NT2/D1 (cell line): ENCODE results near the gene IL17B.
A peak's percentile ranks its signal among the peaks of the same experiment; 100 is the strongest.

Experiments
- DNase-seq: peaks from one replicate; pipeline ENCODE4 v3.0.0-alpha.2; 2011; ENCODE audit warnings: low read depth, low spot score
- H3K27me3 ChIP-seq: 2 replicates; pipeline ENCODE4 v1.6.0; 2011; ENCODE audit warnings: mild to moderate bottlenecking; ENCODE audit not compliant: insufficient read length, insufficient read depth
- H3K36me3 ChIP-seq: 2 replicates; pipeline ENCODE4 v1.6.1; 2011; ENCODE audit warnings: mild to moderate bottlenecking, low read length, mixed read lengths; ENCODE audit not compliant: insufficient read depth, insufficient read length
- H3K4me1 ChIP-seq: 2 replicates; pipeline ENCODE4 v1.5.1; 2011; ENCODE audit not compliant: insufficient read depth, insufficient read length
- H3K4me3 ChIP-seq: 2 replicates; pipeline ENCODE4 v1.5.1; 2011; ENCODE audit warnings: low read depth; ENCODE audit not compliant: insufficient read length
- H3K9ac ChIP-seq: 2 replicates; pipeline ENCODE4 v1.6.0; 2011; ENCODE audit warnings: low read depth; ENCODE audit not compliant: insufficient read length
- H3K9me3 ChIP-seq: 2 replicates; pipeline ENCODE4 v1.5.1; 2011; ENCODE audit warnings: mild to moderate bottlenecking, low read length; ENCODE audit not compliant: insufficient read depth
- SUZ12 ChIP-seq: IDR thresholded peaks from 2 replicates; pipeline ENCODE4 v1.6.1; 2011; ENCODE audit not compliant: insufficient read length, insufficient read depth; ENCODE audit errors: extremely low read depth
- YY1 ChIP-seq: IDR thresholded peaks from 2 replicates; pipeline ENCODE4 v1.6.1; 2011; ENCODE audit not compliant: insufficient read length, insufficient read depth
- ZNF274 ChIP-seq: IDR thresholded peaks from 2 replicates; pipeline ENCODE4 v1.6.1; 2011; ENCODE audit warnings: mild to moderate bottlenecking, low read depth, low read length

Gene IL17B

DNA sequence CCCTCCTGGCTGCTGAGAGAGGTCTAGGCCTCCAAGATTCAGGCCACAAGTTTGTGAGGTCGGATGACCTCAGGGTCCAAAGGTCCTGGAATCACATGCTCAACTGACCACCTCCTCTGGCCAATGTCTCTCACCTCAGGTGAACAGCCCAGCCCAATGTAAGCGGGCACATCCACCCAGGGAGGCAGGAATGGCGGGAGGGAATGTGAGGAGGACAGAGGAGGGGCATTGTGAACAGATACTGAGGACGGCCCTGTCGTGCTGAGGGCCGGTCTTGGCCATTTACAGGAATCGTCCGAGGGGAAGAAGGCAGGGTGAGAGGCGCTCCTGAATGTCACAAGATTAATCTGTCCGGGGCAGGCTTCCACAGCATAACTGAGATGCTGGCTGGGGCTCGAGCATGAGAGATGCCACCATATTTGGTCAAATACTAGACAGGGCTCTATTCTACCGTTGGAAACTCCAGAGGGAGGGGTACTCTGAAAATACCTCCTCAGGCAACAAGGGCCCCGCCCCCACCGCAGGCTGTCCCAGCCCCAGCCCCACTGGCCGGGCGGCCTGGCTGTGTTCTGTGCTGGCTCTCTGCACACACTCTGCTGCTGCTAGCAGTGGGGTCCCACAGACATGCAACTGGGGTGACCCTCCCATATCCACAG, 1.5 kb upstream of the IL17B start:
- Histone ChIP-seq H3K4me1 (peaks cover 7% of the 10 kb centered on the region), H3K4me3 (no peak overlapping the region), H3K9me3 (no peaks in the 10 kb centered on the region), H3K9ac (no peak overlapping the region), H3K27me3 (no peaks in the 10 kb centered on the region), H3K36me3 (no peaks in the 10 kb centered on the region)
- no peak for DNase-seq
- no peak for TF ChIP-seq YY1
- TF ChIP-seq ZNF274: no peak
- TF ChIP-seq SUZ12: no peak

DNA sequence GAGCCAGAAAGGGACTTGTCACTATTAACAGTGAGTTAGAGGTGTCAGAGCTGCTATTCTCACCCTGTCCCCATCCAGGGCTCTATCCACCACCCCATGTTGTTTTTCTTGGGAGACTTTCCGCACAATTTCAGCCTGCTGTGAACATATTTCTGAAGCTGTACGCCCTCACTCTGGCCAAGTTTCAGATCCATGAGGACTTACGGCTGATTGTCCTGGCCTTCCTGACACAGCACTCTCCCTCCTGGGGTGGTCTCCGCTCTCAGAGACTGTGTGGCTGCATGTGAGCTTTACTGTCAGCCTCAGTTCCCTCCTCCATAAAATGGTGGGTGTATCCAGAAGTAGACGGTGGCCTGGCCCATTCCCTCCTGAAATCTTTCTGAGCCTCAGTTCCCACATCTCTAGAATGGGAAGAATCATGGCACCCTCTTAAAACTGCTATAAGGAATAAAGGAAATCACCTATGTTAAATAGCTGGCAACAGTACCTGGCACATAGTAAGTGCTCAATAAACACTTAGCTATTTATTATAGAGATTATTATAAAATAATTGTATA, 804 bp upstream of the IL17B start:
- DNase-seq: no peak
- no peaks in the 10 kb centered on the region for H3K27me3 ChIP-seq
- H3K36me3 ChIP-seq: no peaks in the 10 kb centered on the region
- H3K4me1 ChIP-seq: peaks cover 7% of the 10 kb centered on the region
- H3K4me3 ChIP-seq: no peak overlapping the region
- TF ChIP-seq YY1 (no peak), SUZ12 (no peak), ZNF274 (no peak)
- no peaks in the 10 kb centered on the region for H3K9me3 ChIP-seq
- peak overlapping the region; percentile 42 for H3K9ac ChIP-seq

DNA sequence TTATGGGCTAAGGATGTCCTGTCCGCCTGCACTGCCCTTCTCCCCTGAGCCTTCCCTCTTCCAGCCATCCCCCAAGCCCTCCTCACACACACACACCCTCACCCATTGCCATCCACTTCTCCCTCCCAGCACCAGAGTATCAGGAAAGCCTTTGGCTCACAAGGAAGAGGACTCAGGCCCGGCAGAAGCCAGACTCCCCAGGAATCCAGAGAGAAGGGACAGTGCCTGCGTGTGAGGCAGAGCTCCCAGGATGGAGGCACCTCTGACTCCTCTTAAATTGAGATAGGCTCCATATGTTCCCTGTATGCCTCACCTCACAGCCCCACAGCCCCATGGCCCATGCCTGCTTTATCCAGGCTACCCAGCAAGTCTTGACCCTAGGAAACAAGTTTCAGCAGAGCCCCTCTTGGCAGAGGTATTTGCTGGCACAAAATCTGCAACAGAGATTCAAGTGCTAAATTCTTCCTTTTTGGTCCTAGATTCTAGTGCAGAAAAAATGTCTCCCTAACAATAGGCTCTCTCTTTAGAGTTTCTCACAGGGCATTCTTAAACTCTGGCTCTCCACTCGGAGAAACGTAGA, 761 bp downstream of the IL17B start:
- Histone ChIP-seq H3K4me3 (no peak overlapping the region), H3K4me1 (peaks cover 7% of the 10 kb centered on the region)

DNA sequence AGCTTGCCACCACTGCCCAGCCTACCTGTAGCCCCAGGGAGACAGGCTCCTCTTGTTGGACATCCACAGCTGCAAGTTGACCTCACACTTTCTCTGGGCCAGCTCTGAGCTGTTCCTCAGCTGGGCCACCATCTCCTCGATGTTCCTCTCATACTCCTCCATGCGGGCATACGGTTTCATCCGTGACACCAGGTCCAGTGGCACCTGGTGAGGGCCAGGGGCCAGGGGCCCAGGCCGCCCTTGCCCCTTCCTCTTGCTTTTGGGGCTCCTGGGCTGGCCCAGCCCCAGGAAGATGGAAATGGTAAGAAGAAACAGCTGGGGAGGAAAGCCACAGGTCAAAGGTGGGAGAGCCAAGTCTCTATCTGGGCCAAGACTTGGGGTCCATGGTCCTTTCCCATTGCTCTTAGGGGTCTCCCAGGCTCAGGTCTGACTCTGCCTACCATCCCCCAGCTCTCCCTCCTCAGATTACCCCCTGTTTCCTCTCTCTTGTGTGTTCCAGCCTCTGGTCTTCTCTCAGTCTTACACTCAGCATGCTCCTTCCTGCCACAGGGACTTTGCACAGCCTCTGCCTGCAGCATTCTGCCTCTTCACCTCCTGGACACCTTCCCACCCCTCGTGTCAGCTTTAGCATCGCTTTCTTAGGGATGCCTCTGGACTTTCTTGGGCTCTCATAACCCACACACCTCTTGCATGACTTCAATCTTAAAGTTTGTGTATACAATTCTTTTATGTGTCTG, 2.2 kb downstream of the IL17B start:
- Histone ChIP-seq H3K27me3 (no peaks in the 10 kb centered on the region), H3K4me1 (peaks cover 7% of the 10 kb centered on the region), H3K36me3 (no peaks in the 10 kb centered on the region), H3K9ac (no peak overlapping the region), H3K9me3 (no peaks in the 10 kb centered on the region), H3K4me3 (no peak overlapping the region)
- DNase-seq: no peak
- TF ChIP-seq ZNF274 (no peak), YY1 (no peak), SUZ12 (no peak)

More for the DNA sequence above, 761 bp downstream of the IL17B start:
- Histone ChIP-seq H3K9me3 (no peaks in the 10 kb centered on the region), H3K36me3 (no peaks in the 10 kb centered on the region), H3K27me3 (no peaks in the 10 kb centered on the region), H3K9ac (no peak overlapping the region)
- no peak for TF ChIP-seq SUZ12
- DNase-seq: no peak

DNA sequence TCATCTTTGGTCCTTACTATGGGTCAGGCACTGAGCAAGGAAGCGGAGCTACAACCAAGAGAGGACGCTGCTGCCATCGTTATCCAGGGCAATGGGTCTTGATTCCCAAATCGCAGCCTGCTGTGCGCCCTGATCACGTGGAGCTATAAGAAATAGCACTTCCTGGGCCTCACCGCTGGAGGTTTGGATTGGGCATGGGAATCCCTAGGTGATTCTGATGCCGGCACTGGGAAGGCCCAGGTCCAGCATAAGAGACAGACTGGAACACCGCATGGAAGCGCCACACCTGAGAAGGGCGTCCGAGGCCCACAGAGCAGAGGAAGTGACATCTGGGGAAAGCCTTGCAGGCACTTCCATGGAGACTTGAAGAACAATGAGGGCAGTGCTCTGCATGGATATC, 3.0 kb downstream of the IL17B start:
- no peaks in the 10 kb centered on the region for H3K36me3 ChIP-seq

DNA sequence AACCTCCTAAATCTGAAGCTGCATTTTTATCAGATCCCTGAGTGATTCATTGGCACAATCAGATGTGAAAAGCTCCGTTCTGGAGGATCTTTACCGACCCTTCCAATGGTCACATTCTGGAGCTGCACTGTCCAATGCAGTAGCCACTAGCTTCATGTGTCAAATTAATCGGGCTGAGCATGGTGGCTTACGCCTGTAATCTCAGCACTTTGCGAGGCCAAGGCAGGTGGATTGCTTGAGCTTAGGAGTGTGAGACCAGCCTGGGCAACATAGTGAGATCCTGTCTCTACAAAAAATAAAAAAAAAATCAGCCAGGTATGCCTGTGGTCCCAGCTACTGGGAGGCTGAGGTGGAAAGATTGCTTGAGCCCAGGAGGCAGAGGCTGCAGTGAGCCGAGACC, 3.7 kb downstream of the IL17B start:
- peaks cover 8% of the 10 kb centered on the region for H3K4me1 ChIP-seq
- H3K9ac ChIP-seq: no peak overlapping the region
- no peaks in the 10 kb centered on the region for H3K9me3 ChIP-seq
- no peaks in the 10 kb centered on the region for H3K36me3 ChIP-seq
- DNase-seq: no peak
- no peaks in the 10 kb centered on the region for H3K27me3 ChIP-seq
- no peak overlapping the region for H3K4me3 ChIP-seq
- no peak for TF ChIP-seq SUZ12
- TF ChIP-seq YY1: no peak
- TF ChIP-seq ZNF274: no peak

More for the DNA sequence above, 3.0 kb downstream of the IL17B start:
- TF ChIP-seq SUZ12 (no peak), ZNF274 (no peak), YY1 (no peak)
- Histone ChIP-seq H3K4me3 (no peak overlapping the region), H3K27me3 (no peaks in the 10 kb centered on the region), H3K4me1 (peaks cover 9% of the 10 kb centered on the region), H3K9me3 (no peaks in the 10 kb centered on the region), H3K9ac (no peak overlapping the region)
- no peak for DNase-seq

DNA sequence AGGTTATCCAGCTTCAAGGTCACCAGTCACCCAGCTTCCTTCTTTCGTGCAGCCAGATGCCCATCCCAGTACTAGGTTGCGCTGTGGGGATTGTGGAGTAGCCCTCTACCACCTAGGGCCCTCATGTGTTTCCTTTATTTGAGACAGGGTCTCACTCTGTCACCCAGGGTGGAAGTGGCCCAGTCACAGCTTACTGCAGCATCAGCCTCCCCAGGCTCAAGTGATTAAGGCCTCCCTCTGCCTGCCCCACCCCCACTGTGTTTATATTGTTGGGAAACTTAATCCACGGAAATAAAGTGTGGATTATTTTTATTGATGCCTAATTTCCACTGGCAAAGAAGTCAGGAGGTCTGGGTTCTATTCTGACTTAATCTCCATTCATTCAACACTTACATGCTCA, 4.3 kb downstream of the IL17B start:
- no peak for DNase-seq
- H3K4me3 ChIP-seq: no peak overlapping the region
- H3K9me3 ChIP-seq: no peaks in the 10 kb centered on the region
- H3K9ac ChIP-seq: no peak overlapping the region
- H3K27me3 ChIP-seq: no peaks in the 10 kb centered on the region
- TF ChIP-seq ZNF274 (no peak), YY1 (no peak), SUZ12 (no peak)
- H3K4me1 ChIP-seq: peaks cover 8% of the 10 kb centered on the region
- no peaks in the 10 kb centered on the region for H3K36me3 ChIP-seq
